HL-60 (cell line): ENCODE data around the gene DCP1B.

Experiments used
- DNase-seq, 2 experiments: peaks; one replicate each; pipeline ENCODE4 v3.0.0-alpha.2; 2010 to 2020; ENCODE audit warnings: low read depth in 1 of 2, low spot score in 1 of 2
- H3K27ac ChIP-seq: fragments of 250-450 bp; sonication (Bioruptor Pico); replicated peaks from 2 replicates; pipeline ENCODE4 v1.5.1; 2020; ENCODE audit warnings: mild to moderate bottlenecking, moderate library complexity
- H3K27me3 ChIP-seq: fragments of 250-450 bp; sonication (Bioruptor Pico); 2 replicates; pipeline ENCODE4 v1.5.1; 2021; ENCODE audit warnings: mild to moderate bottlenecking, moderate library complexity; ENCODE audit not compliant: insufficient read depth, poor library complexity, severe bottlenecking
- H3K4me3 ChIP-seq: replicated peaks from 2 replicates; pipeline ENCODE4 v1.5.1; 2011; ENCODE audit warnings: mild to moderate bottlenecking, control low read depth, low read length; ENCODE audit not compliant: insufficient read depth
- CTCF ChIP-seq: IDR thresholded peaks from one replicate; pipeline ENCODE4 v1.5.1; 2011; ENCODE audit warnings: low read length, control low read depth, inconsistent platforms; ENCODE audit not compliant: insufficient read depth
- GABPA ChIP-seq: IDR thresholded peaks from 2 replicates; pipeline ENCODE4 v1.6.1; 2012; ENCODE audit warnings: low read depth
- POLR2AphosphoS5 ChIP-seq: IDR thresholded peaks from 2 replicates; pipeline ENCODE4 v1.6.1; 2012; ENCODE audit warnings: low read depth
- REST ChIP-seq: IDR thresholded peaks from 2 replicates; pipeline ENCODE4 v1.6.1; 2012; ENCODE audit warnings: low read depth; ENCODE audit not compliant: insufficient replicate concordance
- SPI1 ChIP-seq: IDR thresholded peaks from 2 replicates; pipeline ENCODE4 v1.6.1; 2012; ENCODE audit warnings: low read depth, mild to moderate bottlenecking, borderline replicate concordance

The DCP1B gene

GRCh38 chr12:2044165-2044564 is 39.9 kb upstream of the DCP1B start:
- TF ChIP-seq SPI1 (no peak), POLR2AphosphoS5 (no peak), CTCF (no peak), GABPA (no peak), REST (no peak)
- DNase-seq: no peak
- no peak overlapping the region for H3K27ac ChIP-seq
- no peak overlapping the region for H3K4me3 ChIP-seq
- peaks cover 13% of the 10 kb centered on the region for H3K27me3 ChIP-seq

GRCh38 chr12:2043054-2043453 is 38.8 kb upstream of the DCP1B start:
- Histone ChIP-seq H3K27ac (no peak overlapping the region), H3K4me3 (no peak overlapping the region), H3K27me3 (peaks cover 8% of the 10 kb centered on the region)
- DNase-seq: no peak
- TF ChIP-seq REST (no peak), SPI1 (no peak), CTCF (no peak), GABPA (no peak), POLR2AphosphoS5 (no peak)

DNA sequence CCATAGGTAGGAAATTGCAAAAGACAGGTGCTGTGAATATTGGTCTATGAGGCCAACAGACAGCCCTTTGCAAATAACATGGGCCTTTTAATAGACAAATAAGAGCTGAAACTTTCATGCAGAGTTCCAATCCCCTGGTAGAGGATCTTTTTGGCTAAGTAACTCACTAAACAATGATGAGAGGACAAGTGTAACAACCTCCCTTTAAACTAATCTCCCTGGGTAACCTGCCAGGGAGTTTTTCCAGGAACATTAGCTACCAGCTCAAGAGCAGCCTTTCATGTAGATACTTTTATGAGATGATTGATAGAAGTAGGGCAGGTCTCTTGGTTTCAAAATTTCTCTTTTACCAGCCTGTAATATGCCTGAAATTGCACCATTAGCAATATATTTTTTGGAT is 34.8 kb upstream of the DCP1B start:
- Histone ChIP-seq H3K27me3 (peaks cover 6% of the 10 kb centered on the region), H3K4me3 (no peak overlapping the region), H3K27ac (no peak overlapping the region)
- no peak for TF ChIP-seq POLR2AphosphoS5
- no peak for TF ChIP-seq SPI1
- no peak for TF ChIP-seq GABPA
- no peak for TF ChIP-seq CTCF
- no peak for DNase-seq

- H3K27ac ChIP-seq: no peak overlapping the region
- peak in 1 of 2 experiments; percentile 27 for DNase-seq
- peaks cover 11% of the 10 kb centered on the region for H3K27me3 ChIP-seq
- H3K4me3 ChIP-seq: peak overlapping the region; percentile 28
- 0 out of 2 replicates have a peak, but pooled peaks have one; percentile 18 for TF ChIP-seq POLR2AphosphoS5
- TF ChIP-seq SPI1: no peak
Measured at GRCh38 chr12:2035431-2036055, 31.3 kb upstream of the DCP1B start.
